HL-60 (cell line): Measurements from ENCODE around the gene TENM3.

Experiments
- DNase-seq, 2 experiments: peaks; one replicate each; pipeline ENCODE4 v3.0.0-alpha.2; 2010 to 2020; ENCODE audit warnings: low read depth in 1 of 2, low spot score in 1 of 2
- H3K27ac ChIP-seq: fragments of 250-450 bp; sonication (Bioruptor Pico); replicated peaks from 2 replicates; pipeline ENCODE4 v1.5.1; 2020; ENCODE audit warnings: mild to moderate bottlenecking, moderate library complexity
- H3K27me3 ChIP-seq: fragments of 250-450 bp; sonication (Bioruptor Pico); 2 replicates; pipeline ENCODE4 v1.5.1; 2021; ENCODE audit warnings: mild to moderate bottlenecking, moderate library complexity; ENCODE audit not compliant: insufficient read depth, poor library complexity, severe bottlenecking
- H3K4me3 ChIP-seq: replicated peaks from 2 replicates; pipeline ENCODE4 v1.5.1; 2011; ENCODE audit warnings: mild to moderate bottlenecking, control low read depth, low read length; ENCODE audit not compliant: insufficient read depth
- CTCF ChIP-seq: IDR thresholded peaks from one replicate; pipeline ENCODE4 v1.5.1; 2011; ENCODE audit warnings: low read length, control low read depth, inconsistent platforms; ENCODE audit not compliant: insufficient read depth
- GABPA ChIP-seq: IDR thresholded peaks from 2 replicates; pipeline ENCODE4 v1.6.1; 2012; ENCODE audit warnings: low read depth
- POLR2AphosphoS5 ChIP-seq: IDR thresholded peaks from 2 replicates; pipeline ENCODE4 v1.6.1; 2012; ENCODE audit warnings: low read depth
- REST ChIP-seq: IDR thresholded peaks from 2 replicates; pipeline ENCODE4 v1.6.1; 2012; ENCODE audit warnings: low read depth; ENCODE audit not compliant: insufficient replicate concordance
- SPI1 ChIP-seq: IDR thresholded peaks from 2 replicates; pipeline ENCODE4 v1.6.1; 2012; ENCODE audit warnings: low read depth, mild to moderate bottlenecking, borderline replicate concordance

Gene TENM3

DNA sequence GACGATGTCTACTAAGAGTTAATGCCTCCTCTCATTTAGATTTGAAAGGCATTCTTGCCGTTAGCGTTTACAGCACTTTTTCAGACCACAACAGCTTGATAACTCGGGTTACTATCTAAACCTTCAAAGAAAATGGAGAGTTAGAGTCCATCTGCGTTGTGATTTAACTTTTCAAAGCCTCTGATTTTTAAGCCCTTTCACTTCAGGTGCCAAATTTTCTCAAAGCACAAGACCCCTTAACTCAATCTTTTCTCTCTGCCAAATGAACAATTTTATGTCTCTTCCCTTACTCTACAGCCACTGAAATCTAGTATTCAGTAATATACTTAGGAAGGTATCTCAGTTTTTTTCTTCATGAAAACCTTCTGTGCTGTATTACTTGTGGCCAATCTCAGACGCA is 310.5 kb downstream of the TENM3 start:
- TF ChIP-seq POLR2AphosphoS5 (no peak), CTCF (no peak), SPI1 (no peak), REST (no peak), GABPA (no peak)
- Histone ChIP-seq H3K27ac (no peak overlapping the region), H3K27me3 (no peaks in the 10 kb centered on the region)

GRCh38 chr4:182554736-182555135 is 311.5 kb downstream of the TENM3 start:
- Histone ChIP-seq H3K27me3 (no peaks in the 10 kb centered on the region), H3K4me3 (no peak overlapping the region), H3K27ac (no peak overlapping the region)
- TF ChIP-seq GABPA (no peak), SPI1 (no peak), CTCF (no peak), POLR2AphosphoS5 (no peak), REST (no peak)
- no peak for DNase-seq

More for the DNA sequence above, 310.5 kb downstream of the TENM3 start:
- DNase-seq: no peak
- H3K4me3 ChIP-seq: no peak overlapping the region

DNA sequence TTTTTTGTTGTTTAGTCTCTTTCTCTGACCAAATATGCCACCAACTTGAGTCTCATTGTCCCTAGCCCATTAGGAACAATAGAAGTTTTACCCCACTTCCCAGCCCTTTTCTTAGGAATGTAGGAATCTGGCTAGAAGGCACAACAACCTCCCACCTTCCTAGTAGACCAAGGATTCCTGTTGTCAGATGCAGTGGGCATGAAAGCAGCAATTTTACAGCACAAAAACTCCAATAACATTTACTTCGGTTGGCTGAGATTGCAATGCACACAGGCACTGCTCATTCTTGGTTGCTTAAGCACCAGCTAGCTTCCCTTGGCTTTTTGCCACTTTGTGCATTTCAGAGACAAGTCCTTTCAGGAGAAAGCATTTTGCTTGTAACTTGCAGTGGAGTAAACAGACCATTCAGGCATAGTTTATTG is 312.8 kb downstream of the TENM3 start:
- TF ChIP-seq POLR2AphosphoS5 (no peak), GABPA (no peak), REST (no peak), CTCF (no peak), SPI1 (no peak)
- Histone ChIP-seq H3K27ac (no peak overlapping the region), H3K27me3 (no peaks in the 10 kb centered on the region), H3K4me3 (no peak overlapping the region)
- DNase-seq: no peak
